HUES6 (cell line): ENCODE data around the gene GGCX.

Experiments
- H3K27ac ChIP-seq: 2 replicates; pipeline ENCODE4 v1.7.0; 2013; ENCODE audit warnings: low read depth, mild to moderate bottlenecking, low read length, inconsistent platforms
- H3K27me3 ChIP-seq: 2 replicates; pipeline ENCODE4 v1.6.1; 2013; ENCODE audit warnings: low read length; ENCODE audit not compliant: control insufficient read depth, insufficient read depth
- H3K36me3 ChIP-seq: 2 replicates; pipeline ENCODE4 v1.6.1; 2013; ENCODE audit warnings: low read length; ENCODE audit not compliant: control insufficient read depth, insufficient read depth
- H3K4me1 ChIP-seq: 2 replicates; pipeline ENCODE4 v1.6.1; 2013; ENCODE audit warnings: low read length; ENCODE audit not compliant: control insufficient read depth, insufficient read depth
- H3K4me3 ChIP-seq: 2 replicates; pipeline ENCODE4 v1.5.1; 2013; ENCODE audit warnings: low read depth, low read length
- H3K9ac ChIP-seq: one replicate; pipeline ENCODE4 v1.6.1; 2013; ENCODE audit warnings: mild to moderate bottlenecking, low read length
- H3K9me3 ChIP-seq: 2 replicates; pipeline ENCODE4 v1.6.1; 2013; ENCODE audit warnings: low read depth, low read length; ENCODE audit not compliant: control insufficient read depth, insufficient read depth

GGCX gene

DNA sequence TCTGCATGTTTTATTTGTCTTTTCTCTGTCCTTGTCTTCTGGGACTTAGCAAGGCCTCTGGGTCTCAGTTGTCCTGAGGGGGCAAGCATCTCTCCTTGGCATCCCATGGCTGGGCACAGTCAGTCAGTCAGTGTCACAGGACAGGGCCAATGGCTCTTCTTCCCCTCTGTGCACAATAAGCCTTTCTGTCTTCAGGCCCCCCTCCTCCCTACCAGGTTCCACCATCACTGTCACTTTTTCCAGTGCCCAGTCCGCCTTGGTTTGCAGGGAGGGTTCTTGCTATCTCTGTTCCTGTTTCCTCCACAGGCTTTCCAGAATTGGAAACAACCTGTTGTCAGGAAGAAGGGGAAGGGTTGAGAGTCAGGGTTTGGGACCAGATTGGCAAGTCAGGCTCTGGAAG is 21.2 kb upstream of the GGCX start:
- Histone ChIP-seq H3K36me3 (peaks cover 13% of the 10 kb centered on the region), H3K9me3 (no peaks in the 10 kb centered on the region), H3K4me1 (peaks cover 42% of the 10 kb centered on the region), H3K27me3 (peaks cover 17% of the 10 kb centered on the region; the same call in 1 of the 2 replicates), H3K9ac (no peak overlapping the region), H3K4me3 (no peak overlapping the region), H3K27ac (no peak overlapping the region)

DNA sequence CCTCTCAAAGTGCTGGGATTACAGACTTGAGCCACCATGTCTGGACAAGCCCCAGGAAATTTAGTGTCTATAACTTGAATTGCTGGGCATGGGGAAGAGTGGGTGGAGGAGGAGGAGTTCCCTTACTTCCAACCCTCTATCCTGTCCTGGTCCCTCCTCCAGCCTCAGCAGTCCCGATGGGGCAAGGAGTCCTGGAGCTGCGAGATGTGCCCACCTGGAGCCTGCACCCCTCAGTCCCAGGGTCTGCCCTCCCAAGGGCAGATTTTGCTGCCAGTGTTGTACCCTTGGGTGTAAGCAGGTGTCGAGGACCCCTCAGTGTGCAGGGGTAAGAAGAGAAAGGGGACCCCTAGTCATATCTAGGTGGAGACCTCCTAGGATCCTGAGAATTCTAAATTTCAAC is 18.9 kb upstream of the GGCX start:
- H3K9me3 ChIP-seq, result no peaks in the 10 kb centered on the region
- peaks cover 17% of the 10 kb centered on the region; the same call in 1 of the 2 replicates for H3K27me3 ChIP-seq
- peak overlapping the region; percentile 68; the same call in 1 of the 2 replicates for H3K4me3 ChIP-seq
- H3K4me1 ChIP-seq, result peaks cover 39% of the 10 kb centered on the region
- peak overlapping the region; percentile 85; the same call in 1 of the 2 replicates for H3K27ac ChIP-seq
- H3K36me3 ChIP-seq, result peaks cover 13% of the 10 kb centered on the region
- H3K9ac ChIP-seq, result peak overlapping the region; percentile 72

DNA sequence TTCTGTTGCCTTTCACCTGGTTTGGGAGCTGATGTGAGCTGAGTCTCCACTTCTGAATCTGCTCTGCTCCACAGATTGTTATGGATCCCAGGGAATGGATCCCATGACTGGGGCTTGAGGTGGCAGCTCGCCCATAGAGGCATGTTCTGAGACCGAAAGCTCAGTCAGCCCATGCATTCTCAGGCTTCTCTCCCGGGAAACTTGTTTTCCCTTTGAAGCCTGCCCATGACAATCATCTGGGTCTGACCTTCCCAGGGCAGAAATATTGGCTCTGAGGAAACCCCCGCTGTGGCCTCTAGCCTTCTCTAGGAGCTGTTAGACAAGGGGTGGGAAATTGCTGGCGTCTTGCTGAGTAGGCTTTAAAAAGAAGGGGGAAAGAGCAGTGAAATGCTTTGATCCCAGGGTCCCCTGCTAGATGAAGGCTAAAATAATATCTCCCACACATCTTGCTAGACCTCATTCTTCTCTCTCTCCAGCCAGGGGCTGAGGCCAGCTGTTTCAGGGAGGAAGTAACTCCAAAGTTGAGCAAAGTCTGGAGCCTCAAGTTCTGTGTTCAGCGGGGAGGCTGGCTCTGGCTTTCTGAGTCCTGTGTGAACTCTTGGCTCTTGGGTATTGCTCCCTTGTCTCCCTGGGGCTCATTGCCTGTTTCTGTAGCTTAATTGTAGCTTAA is 18.1 kb upstream of the GGCX start:
- peak overlapping the region; percentile 85; the same call in 1 of the 2 replicates for H3K27ac ChIP-seq
- peak overlapping the region; percentile 68; the same call in 1 of the 2 replicates for H3K4me3 ChIP-seq
- H3K9ac ChIP-seq, result peak overlapping the region; percentile 72

DNA sequence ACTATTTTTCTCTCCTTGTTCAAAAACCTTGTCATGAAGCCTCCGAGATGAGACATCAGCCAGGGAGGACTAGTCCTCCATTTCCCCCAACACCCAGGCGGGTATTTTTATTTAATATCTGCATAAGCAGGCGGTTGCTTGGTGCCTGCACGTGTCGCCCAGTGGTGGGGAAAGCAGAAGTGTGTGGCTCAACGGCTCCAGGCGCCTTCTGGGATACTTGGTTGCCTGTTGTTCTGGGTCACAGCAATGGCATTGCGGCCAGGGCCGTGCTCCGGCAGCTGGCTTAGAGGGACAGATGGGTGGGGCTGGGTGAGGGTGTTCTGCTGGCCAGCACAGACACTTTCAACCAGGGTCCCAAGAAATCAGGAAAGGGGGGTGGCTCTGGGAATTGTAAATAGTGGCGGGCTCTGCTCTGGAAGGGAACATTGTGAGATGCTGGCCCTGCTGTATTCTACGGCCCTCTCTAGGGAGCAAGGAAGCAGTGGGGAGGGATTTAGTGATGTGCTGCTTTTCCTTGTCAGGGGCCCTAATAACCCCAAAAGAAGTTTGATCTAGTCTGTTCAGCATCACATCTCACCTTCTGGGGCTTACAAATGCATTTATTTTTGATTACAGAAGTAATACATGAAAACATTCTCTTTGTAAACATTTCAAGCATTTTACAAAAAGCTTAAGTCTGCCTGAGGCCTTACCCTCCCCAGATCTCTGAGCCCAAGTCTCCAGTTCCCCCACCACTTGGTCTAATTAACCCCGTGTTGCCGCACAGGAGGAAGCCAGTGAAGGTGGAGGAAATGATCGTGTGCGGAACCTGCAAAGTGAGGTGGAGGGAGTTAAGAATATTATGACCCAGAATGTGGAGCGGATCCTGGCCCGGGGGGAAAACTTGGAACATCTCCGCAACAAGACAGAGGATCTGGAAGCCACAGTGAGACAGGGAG is 17.2 kb upstream of the GGCX start:
- Histone ChIP-seq H3K27me3 (peaks cover under 1% of the 10 kb centered on the region; the same call in 1 of the 2 replicates), H3K4me1 (peaks cover 31% of the 10 kb centered on the region), H3K9me3 (no peaks in the 10 kb centered on the region), H3K27ac (peak overlapping the region; percentile 85; the same call in 1 of the 2 replicates), H3K36me3 (peaks cover 13% of the 10 kb centered on the region), H3K4me3 (peak overlapping the region; percentile 68), H3K9ac (peak overlapping the region; percentile 72)

More for the DNA sequence above, 18.1 kb upstream of the GGCX start:
- Histone ChIP-seq H3K36me3 (peaks cover 13% of the 10 kb centered on the region), H3K9me3 (no peaks in the 10 kb centered on the region), H3K27me3 (peaks cover 8% of the 10 kb centered on the region; the same call in 1 of the 2 replicates), H3K4me1 (peaks cover 31% of the 10 kb centered on the region)

DNA sequence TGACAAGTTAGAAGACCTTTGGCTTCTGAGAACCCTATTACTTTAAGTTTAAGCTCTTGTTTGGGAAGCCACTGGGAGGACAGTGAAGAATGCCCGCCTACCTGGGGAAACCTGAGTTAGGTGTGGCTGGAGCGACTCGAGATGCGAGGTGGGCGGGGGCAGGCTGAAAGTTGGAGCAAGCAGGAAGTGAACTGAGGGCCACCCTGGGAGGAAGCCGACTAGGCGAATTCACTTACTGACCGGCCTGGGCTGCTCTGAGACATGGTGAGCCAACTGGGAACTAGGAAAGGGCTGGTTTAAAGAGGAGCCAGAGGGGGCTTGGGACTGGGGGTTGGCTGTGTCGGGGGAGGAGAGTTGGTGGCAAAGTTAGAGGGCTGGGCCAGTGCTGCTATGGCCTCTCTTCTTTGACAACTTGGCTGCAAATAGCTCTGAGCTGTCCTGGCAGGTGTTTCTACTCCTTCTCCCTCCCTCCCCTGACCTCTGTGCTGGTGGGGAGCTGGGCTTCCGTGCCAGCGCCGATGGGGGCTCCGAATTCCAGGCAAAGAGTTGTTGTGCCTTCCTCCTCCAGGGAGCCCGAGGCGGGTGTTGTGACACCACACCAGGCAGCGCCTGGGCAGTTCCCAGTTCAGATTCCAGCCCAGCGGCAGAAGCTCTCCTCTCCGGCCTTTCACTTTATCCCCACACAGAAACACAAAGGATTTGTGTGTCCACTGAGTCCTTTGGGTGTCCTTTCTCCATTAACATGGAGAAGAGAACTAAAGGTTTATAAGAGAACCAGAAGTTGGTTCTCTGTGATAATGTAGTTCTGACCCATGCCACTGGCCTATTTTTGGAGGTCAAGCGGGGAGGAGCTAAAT is 16.3 kb upstream of the GGCX start, which contains the start of gene VAMP8:
Gene VAMP8 (plus strand): TSS at position 201 of the 857 bp plus-strand sequence. CDS start 61 bp downstream, at position 262.
- H3K27me3 ChIP-seq, result 0 out of 2 replicates have a peak, but pooled peaks cover 2% of the 10 kb centered on the region
- peak within 1 kb of the TSS; percentile 72 for H3K9ac ChIP-seq
- H3K4me1 ChIP-seq, result peaks cover 33% of the 10 kb centered on the region
- peaks cover 13% of the 10 kb centered on the region for H3K36me3 ChIP-seq
- peak within 1 kb of the TSS; percentile 85; the same call in 1 of the 2 replicates for H3K27ac ChIP-seq
- H3K4me3 ChIP-seq, result peak within 1 kb of the TSS; percentile 68
- H3K9me3 ChIP-seq, result no peaks in the 10 kb centered on the region

DNA sequence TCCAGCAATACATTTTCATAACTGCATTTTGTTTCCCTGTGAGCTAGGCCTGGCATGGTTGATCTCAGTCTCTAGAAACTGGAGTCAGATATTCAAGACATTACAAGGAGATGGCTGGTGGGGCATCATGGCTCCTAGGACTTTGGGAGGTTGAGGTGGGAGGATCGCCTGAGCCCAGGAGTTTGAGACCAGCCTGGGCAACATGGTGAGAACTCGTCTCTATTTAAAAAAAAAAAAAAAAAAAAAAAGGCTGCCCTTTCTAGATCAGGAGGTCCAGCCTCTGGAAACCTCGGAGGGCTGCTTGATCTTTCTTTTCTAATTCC is 15.7 kb upstream of the GGCX start:
- Histone ChIP-seq H3K9me3 (no peaks in the 10 kb centered on the region), H3K4me3 (peak overlapping the region; percentile 68), H3K27me3 (0 out of 2 replicates have a peak, but pooled peaks cover 7% of the 10 kb centered on the region), H3K9ac (peak overlapping the region; percentile 72), H3K36me3 (peaks cover 8% of the 10 kb centered on the region), H3K4me1 (peaks cover 36% of the 10 kb centered on the region), H3K27ac (no peak overlapping the region)

DNA sequence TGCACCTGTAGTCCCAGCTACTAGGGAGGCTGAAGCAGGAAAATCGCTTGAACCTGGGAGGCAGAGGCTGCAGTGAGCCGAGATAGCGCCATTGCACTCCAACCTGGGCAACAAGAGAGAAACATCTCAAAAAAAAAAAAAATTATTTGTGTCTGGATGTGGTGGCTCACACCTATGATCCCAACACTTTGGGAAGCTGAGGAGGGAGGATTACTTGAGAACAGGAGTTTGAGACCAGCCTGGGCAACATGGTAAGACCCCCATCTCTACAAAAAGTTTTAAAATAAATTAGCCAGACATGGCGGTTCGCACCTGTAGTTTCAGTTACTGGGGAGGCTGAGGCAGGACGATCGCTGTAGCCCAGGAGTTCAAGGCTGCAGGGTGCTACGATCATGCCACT is 14.4 kb upstream of the GGCX start:
- H3K4me1 ChIP-seq, result peaks cover 36% of the 10 kb centered on the region
- H3K4me3 ChIP-seq, result no peak overlapping the region
- H3K27ac ChIP-seq, result no peak overlapping the region
- no peak overlapping the region for H3K9ac ChIP-seq
- H3K36me3 ChIP-seq, result no peaks in the 10 kb centered on the region
- H3K27me3 ChIP-seq, result peaks cover 20% of the 10 kb centered on the region
- no peaks in the 10 kb centered on the region for H3K9me3 ChIP-seq

DNA sequence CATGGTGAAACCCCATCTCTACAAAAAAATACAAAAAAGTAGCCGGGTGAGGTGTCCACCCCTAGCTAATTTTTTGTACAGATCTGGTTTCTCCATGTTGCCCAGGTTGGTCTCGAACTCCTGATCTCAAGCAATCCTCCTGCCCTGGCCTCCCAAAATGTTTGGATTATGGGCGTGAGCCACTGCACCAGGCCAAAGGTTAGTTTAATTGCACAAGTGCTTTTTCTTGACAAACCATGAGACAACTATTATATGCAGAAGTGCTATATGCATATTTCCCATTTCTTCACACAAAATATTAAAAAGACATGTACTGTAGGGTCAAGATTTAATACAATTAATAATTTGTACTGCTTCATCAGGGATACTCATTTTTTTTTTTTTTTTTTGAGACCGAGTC is 5.0 kb upstream of the GGCX start:
- Histone ChIP-seq H3K36me3 (no peaks in the 10 kb centered on the region), H3K27me3 (peaks cover 16% of the 10 kb centered on the region), H3K27ac (no peak overlapping the region), H3K9ac (no peak overlapping the region), H3K4me1 (no peaks in the 10 kb centered on the region), H3K9me3 (no peaks in the 10 kb centered on the region), H3K4me3 (no peak overlapping the region)

DNA sequence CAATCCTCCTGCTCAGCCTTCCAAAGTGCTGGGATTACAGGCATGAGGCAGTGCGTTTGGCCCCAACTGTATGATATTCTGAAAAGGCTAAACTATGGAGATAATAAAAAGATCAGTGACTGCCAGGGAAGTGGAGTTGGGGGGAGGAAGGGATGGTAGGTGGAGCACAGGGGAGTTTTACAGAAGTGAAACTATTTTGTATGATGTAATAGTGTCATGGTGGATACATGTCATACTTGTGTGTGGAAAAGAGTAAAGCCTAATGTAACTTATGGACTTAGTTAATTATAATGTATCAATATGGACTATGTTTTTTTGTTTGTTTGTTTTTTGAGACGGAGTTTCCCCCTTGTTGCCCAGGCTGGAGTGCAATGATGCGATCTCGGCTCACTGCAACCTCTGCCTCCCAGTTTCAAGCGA is 2.9 kb upstream of the GGCX start:
- H3K4me3 ChIP-seq, result no peak overlapping the region
- no peaks in the 10 kb centered on the region; the same call in 1 of the 2 replicates for H3K27me3 ChIP-seq
- H3K9me3 ChIP-seq, result no peaks in the 10 kb centered on the region
- peaks cover 3% of the 10 kb centered on the region; the same call in 1 of the 2 replicates for H3K4me1 ChIP-seq
- peaks cover under 1% of the 10 kb centered on the region for H3K36me3 ChIP-seq
- no peak overlapping the region for H3K27ac ChIP-seq
- H3K9ac ChIP-seq, result no peak overlapping the region

DNA sequence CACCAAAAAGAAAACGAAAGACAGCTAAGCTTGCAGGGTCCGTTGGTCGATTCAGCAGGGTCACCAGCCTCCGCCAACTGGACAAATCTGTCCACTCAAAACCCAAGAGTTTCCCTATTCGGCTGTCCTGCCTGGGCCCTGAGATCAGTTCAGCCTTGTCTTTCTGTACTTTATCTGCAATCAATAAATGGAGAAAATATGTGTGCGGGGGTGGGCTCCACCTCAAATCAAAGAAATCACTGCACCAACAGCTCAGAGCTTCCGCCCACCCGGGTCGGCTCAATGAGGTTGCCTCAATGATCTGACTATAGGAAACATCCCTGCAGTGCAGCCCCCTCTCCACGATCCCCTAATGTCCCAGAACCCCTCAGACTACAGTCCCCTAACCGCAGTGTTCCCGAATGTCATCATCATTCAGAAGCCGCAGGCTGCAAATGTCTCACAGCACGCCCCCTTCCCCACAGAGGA is 447 bp downstream of the GGCX start:
- Histone ChIP-seq H3K9ac (peak overlapping the region; percentile 82), H3K27ac (peak overlapping the region; percentile 5; the same call in 1 of the 2 replicates), H3K27me3 (no peaks in the 10 kb centered on the region), H3K9me3 (no peaks in the 10 kb centered on the region), H3K4me3 (peak overlapping the region; percentile 90), H3K4me1 (peaks cover 3% of the 10 kb centered on the region; the same call in 1 of the 2 replicates), H3K36me3 (peaks cover 30% of the 10 kb centered on the region)
